HepG2 (cell line): Measurements from ENCODE around the gene RIPOR3. TPM values are rescaled to one million over a fixed set of nuclear protein-coding genes. Genes with fewer than 3 reads are reported as not detected.
A peak's percentile ranks its signal among the peaks of the same experiment; 100 is the strongest.

Source experiments
- ATF2 ChIP-seq: sonication (generic); formaldehyde crosslinking; IDR thresholded peaks from 2 replicates; pipeline ENCODE4 v1.4.0; 2020; ENCODE audit warnings: missing genetic modification reagents
- BCL3 ChIP-seq: sonication (generic); formaldehyde crosslinking; IDR thresholded peaks from 2 replicates; pipeline ENCODE4 v1.5.1; 2020; ENCODE audit warnings: mild to moderate bottlenecking, missing genetic modification reagents, moderate library complexity
- BCL6 ChIP-seq: IDR thresholded peaks from 2 replicates; pipeline ENCODE4 v1.6.1; 2016; ENCODE audit warnings: missing genetic modification reagents, missing compliant biosample characterization
- HNRNPUL1 ChIP-seq: fragments of 200-400 bp; formaldehyde crosslinking; IDR thresholded peaks from 2 replicates; pipeline ENCODE4 v1.6.1; 2017; ENCODE audit warnings: low read depth, mild to moderate bottlenecking, low read length, moderate library complexity
- IRF9 ChIP-seq: sonication (generic); formaldehyde crosslinking; IDR thresholded peaks from 2 replicates; pipeline ENCODE4 v1.8.0; 2022; ENCODE audit warnings: missing genetic modification reagents, mild to moderate bottlenecking, borderline replicate concordance
- KAT8 ChIP-seq: IDR thresholded peaks from 2 replicates; pipeline ENCODE4 v1.6.1; 2016; ENCODE audit warnings: missing genetic modification reagents, missing compliant biosample characterization
- MNT ChIP-seq: fragments of 450-650 bp; IDR thresholded peaks from 2 replicates; pipeline ENCODE4 v1.6.1; 2016
- NR0B2 ChIP-seq: sonication (generic); formaldehyde crosslinking; IDR thresholded peaks from 2 replicates; pipeline ENCODE4 v1.4.0; 2020; ENCODE audit warnings: mild to moderate bottlenecking, missing genetic modification reagents
- SIX4 ChIP-seq: sonication (generic); formaldehyde crosslinking; IDR thresholded peaks from 2 replicates; pipeline ENCODE4 v1.4.0; 2020; ENCODE audit warnings: missing genetic modification reagents
- TEF ChIP-seq: sonication (generic); formaldehyde crosslinking; IDR thresholded peaks from 2 replicates; pipeline ENCODE4 v1.5.0; 2020; ENCODE audit warnings: missing genetic modification reagents
- ZBTB49 ChIP-seq: sonication (generic); formaldehyde crosslinking; IDR thresholded peaks from 2 replicates; pipeline ENCODE4 v1.4.0; 2020; ENCODE audit warnings: missing genetic modification reagents, borderline replicate concordance
- ZC3H13 ChIP-seq: sonication (generic); formaldehyde crosslinking; IDR thresholded peaks from 2 replicates; pipeline ENCODE4 v1.8.1; 2023; ENCODE audit warnings: mild to moderate bottlenecking, missing genetic modification reagents, moderate library complexity
- ZNF275 ChIP-seq: sonication (generic); formaldehyde crosslinking; IDR thresholded peaks from 2 replicates; pipeline ENCODE4 v1.8.0; 2022; ENCODE audit warnings: missing genetic modification reagents, mild to moderate bottlenecking, inconsistent platforms, borderline replicate concordance
- ZNF619 ChIP-seq: sonication (generic); formaldehyde crosslinking; IDR thresholded peaks from 2 replicates; pipeline ENCODE4 v1.4.0; 2020; ENCODE audit warnings: mild to moderate bottlenecking, missing genetic modification reagents
- ZNF710 ChIP-seq: sonication (generic); formaldehyde crosslinking; IDR thresholded peaks from 2 replicates; pipeline ENCODE4 v1.5.0; 2020; ENCODE audit warnings: mild to moderate bottlenecking, missing genetic modification reagents, borderline replicate concordance
- polyA plus RNA-seq, 8 experiments: library from polyadenylated mRNA; depleted of rRNA in 3 of 8; stranded (reverse) in 7 of 8; unstranded in 1 of 8; fragments of >200 nt; fragmentation: Illumina TruSeq in 4 of 8; extraction: Trizol in 4 of 8; gene quantifications; 2 replicates each; pipeline versions ENCODE4 v1.2.1 to v1.2.3, GENCODE V29; 2011 to 2016; ENCODE audit warnings: low read depth in 4 of 8, missing spikeins in 1 of 8, mixed read lengths in 1 of 8; ENCODE audit not compliant: insufficient read depth in 1 of 8
- total RNA-seq, 5 experiments: library from RNA; depleted of rRNA; stranded (reverse); fragments of >200 nt; fragmentation: Illumina TruSeq; extraction: Trizol; gene quantifications; 2 replicates each; pipeline ENCODE4 v1.2.3, GENCODE V29; 2016; ENCODE audit warnings: low read depth in 1 of 5

Gene RIPOR3
- total and polyA plus RNA-seq, 2 of the 13 experiments (the other 11 are each of a cell fraction or from before 2014, with no cell fraction given): 0.18 TPM; not detected in 1

GRCh38 chr20:50731930-50732690, 40.8 kb upstream of the RIPOR3 start (continued):
- TF ChIP-seq ZC3H13 (CRISPR knock-in tag) (no peak; the same call in 1 of the 2 replicates), SIX4 (CRISPR knock-in tag) (no peak), ZBTB49 (CRISPR knock-in tag) (no peak), ATF2 (CRISPR knock-in tag) (0 out of 2 replicates have a peak, but pooled peaks have one; percentile 10), KAT8 (CRISPR knock-in tag) (no peak; the same call in 1 of the 2 replicates), ZNF619 (no peak), ZNF275 (CRISPR knock-in tag) (no peak), BCL6 (CRISPR knock-in tag) (no peak; the same call in 1 of the 2 replicates), IRF9 (CRISPR knock-in tag) (no peak), ZNF710 (CRISPR knock-in tag) (no peak), BCL3 (CRISPR knock-in tag) (no peak), MNT (no peak), TEF (CRISPR knock-in tag) (no peak), HNRNPUL1 (no peak), NR0B2 (CRISPR knock-in tag) (no peak)
